ENCODE measurements around the gene DXO.

DNA sequence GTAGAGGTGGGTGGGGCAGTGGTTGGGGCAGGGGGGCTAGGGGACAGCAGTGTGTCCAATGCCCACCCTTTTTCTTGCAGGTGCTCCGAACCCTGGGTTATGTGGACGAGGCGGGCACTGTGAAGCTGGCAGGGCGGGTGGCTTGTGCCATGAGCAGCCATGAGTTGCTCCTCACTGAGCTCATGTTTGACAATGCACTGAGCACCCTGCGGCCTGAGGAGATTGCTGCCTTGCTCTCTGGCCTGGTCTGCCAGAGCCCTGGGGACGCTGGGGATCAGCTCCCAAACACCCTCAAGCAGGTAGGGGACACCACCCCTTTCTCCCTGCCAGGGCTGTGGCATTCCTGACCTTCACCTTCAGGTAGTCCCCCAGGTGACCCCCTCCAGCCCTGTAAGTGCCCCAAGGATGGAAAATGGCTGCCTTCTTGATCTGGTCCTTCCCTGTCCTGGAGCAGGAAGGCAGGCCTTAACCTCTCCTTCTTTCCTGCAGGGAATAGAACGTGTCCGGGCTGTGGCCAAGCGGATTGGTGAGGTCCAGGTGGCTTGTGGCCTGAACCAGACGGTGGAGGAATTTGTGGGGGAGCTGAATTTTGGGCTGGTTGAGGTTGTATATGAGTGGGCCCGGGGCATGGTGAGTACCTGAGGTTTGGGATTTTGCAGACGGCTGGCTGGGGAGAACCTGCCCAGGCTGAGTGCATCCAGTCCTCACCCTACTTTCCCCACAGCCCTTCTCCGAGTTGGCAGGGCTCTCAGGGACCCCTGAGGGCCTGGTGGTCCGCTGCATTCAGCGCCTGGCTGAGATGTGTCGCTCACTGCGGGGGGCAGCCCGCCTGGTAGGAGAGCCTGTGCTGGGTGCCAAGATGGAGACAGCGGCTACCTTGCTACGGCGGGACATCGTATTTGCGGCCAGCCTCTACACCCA is 2.9 kb downstream of the DXO start:
- TF ChIP-seq EZH2 (IDR thresholded peaks at IDR 0.05; ENCODE audit: borderline replicate concordance, insufficient read depth, low read length, poor library complexity, severe bottlenecking), result no peak
- TF ChIP-seq, protein P1, sequence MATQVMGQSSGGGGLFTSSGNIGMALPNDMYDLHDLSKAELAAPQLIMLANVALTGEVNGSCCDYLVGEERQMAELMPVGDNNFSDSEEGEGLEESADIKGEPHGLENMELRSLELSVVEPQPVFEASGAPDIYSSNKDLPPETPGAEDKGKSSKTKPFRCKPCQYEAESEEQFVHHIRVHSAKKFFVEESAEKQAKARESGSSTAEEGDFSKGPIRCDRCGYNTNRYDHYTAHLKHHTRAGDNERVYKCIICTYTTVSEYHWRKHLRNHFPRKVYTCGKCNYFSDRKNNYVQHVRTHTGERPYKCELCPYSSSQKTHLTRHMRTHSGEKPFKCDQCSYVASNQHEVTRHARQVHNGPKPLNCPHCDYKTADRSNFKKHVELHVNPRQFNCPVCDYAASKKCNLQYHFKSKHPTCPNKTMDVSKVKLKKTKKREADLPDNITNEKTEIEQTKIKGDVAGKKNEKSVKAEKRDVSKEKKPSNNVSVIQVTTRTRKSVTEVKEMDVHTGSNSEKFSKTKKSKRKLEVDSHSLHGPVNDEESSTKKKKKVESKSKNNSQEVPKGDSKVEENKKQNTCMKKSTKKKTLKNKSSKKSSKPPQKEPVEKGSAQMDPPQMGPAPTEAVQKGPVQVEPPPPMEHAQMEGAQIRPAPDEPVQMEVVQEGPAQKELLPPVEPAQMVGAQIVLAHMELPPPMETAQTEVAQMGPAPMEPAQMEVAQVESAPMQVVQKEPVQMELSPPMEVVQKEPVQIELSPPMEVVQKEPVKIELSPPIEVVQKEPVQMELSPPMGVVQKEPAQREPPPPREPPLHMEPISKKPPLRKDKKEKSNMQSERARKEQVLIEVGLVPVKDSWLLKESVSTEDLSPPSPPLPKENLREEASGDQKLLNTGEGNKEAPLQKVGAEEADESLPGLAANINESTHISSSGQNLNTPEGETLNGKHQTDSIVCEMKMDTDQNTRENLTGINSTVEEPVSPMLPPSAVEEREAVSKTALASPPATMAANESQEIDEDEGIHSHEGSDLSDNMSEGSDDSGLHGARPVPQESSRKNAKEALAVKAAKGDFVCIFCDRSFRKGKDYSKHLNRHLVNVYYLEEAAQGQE (IDR thresholded peaks at IDR 0.05; ENCODE audit: borderline replicate concordance), result no peak
- TF ChIP-seq, protein P2, sequence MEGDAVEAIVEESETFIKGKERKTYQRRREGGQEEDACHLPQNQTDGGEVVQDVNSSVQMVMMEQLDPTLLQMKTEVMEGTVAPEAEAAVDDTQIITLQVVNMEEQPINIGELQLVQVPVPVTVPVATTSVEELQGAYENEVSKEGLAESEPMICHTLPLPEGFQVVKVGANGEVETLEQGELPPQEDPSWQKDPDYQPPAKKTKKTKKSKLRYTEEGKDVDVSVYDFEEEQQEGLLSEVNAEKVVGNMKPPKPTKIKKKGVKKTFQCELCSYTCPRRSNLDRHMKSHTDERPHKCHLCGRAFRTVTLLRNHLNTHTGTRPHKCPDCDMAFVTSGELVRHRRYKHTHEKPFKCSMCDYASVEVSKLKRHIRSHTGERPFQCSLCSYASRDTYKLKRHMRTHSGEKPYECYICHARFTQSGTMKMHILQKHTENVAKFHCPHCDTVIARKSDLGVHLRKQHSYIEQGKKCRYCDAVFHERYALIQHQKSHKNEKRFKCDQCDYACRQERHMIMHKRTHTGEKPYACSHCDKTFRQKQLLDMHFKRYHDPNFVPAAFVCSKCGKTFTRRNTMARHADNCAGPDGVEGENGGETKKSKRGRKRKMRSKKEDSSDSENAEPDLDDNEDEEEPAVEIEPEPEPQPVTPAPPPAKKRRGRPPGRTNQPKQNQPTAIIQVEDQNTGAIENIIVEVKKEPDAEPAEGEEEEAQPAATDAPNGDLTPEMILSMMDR (IDR thresholded peaks at IDR 0.05; ENCODE audit: poor library complexity, severe bottlenecking), result no peak
- no peak for TF ChIP-seq POLR2AphosphoS5 (IDR thresholded peaks at IDR 0.05)
- TF ChIP-seq EP300 (conservative IDR thresholded peaks at IDR 0.05; ENCODE audit: poor library complexity, severe bottlenecking), result no peak
- no peak for TF ChIP-seq SMC3 (conservative IDR thresholded peaks at IDR 0.05; ENCODE audit: poor library complexity)
- TF ChIP-seq TAF1 (IDR thresholded peaks at IDR 0.05; ENCODE audit: low read depth), result no peak
- TF ChIP-seq RAD21 (conservative IDR thresholded peaks at IDR 0.05), result no peak
- no peak for TF ChIP-seq MXI1 (conservative IDR thresholded peaks at IDR 0.05; ENCODE audit: poor library complexity, severe bottlenecking)

Data from neural cell (in vitro differentiated cells).